Choroid plexus epithelial cell (primary cell): Measurements from ENCODE around the gene TSC2.

Experiments
- DNase-seq: peaks from one replicate; pipeline ENCODE4 v3.0.0-alpha.2; 2010; ENCODE audit warnings: low read depth
- H3K4me3 ChIP-seq: 2 replicates; pipeline ENCODE4 v1.5.1; 2011; ENCODE audit warnings: low read depth, mild to moderate bottlenecking, control low read depth, low read length, moderate library complexity
- TF ChIP-seq, protein P1 (sequence below): conservative IDR thresholded peaks from 2 replicates; pipeline ENCODE4 v1.5.1; 2011; ENCODE audit warnings: low read depth, mild to moderate bottlenecking, control low read depth, inconsistent platforms, low read length, moderate library complexity

Gene TSC2

GRCh38 chr16:2047330-2048115 lies at the start of gene TSC2, which contains the start of gene NTHL1:
Gene TSC2, plus strand, starts transcription at chr16:2047985. Its CDS starts 631 bp downstream, at chr16:2048616.
Gene NTHL1, minus strand, starts transcription at chr16:2047834. Its CDS starts 11 bp downstream, at chr16:2047823.
- peak within 1 kb of the TSS; percentile 80 for H3K4me3 ChIP-seq
- TF ChIP-seq, protein P1, sequence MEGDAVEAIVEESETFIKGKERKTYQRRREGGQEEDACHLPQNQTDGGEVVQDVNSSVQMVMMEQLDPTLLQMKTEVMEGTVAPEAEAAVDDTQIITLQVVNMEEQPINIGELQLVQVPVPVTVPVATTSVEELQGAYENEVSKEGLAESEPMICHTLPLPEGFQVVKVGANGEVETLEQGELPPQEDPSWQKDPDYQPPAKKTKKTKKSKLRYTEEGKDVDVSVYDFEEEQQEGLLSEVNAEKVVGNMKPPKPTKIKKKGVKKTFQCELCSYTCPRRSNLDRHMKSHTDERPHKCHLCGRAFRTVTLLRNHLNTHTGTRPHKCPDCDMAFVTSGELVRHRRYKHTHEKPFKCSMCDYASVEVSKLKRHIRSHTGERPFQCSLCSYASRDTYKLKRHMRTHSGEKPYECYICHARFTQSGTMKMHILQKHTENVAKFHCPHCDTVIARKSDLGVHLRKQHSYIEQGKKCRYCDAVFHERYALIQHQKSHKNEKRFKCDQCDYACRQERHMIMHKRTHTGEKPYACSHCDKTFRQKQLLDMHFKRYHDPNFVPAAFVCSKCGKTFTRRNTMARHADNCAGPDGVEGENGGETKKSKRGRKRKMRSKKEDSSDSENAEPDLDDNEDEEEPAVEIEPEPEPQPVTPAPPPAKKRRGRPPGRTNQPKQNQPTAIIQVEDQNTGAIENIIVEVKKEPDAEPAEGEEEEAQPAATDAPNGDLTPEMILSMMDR = peak; percentile 51
- peak; percentile 97 for DNase-seq

GRCh38 chr16:1998360-1998835 lies 49.4 kb upstream of the TSC2 start:
- no peak for DNase-seq
- no peak overlapping the region for H3K4me3 ChIP-seq
- TF ChIP-seq, protein P1 = no peak

DNA sequence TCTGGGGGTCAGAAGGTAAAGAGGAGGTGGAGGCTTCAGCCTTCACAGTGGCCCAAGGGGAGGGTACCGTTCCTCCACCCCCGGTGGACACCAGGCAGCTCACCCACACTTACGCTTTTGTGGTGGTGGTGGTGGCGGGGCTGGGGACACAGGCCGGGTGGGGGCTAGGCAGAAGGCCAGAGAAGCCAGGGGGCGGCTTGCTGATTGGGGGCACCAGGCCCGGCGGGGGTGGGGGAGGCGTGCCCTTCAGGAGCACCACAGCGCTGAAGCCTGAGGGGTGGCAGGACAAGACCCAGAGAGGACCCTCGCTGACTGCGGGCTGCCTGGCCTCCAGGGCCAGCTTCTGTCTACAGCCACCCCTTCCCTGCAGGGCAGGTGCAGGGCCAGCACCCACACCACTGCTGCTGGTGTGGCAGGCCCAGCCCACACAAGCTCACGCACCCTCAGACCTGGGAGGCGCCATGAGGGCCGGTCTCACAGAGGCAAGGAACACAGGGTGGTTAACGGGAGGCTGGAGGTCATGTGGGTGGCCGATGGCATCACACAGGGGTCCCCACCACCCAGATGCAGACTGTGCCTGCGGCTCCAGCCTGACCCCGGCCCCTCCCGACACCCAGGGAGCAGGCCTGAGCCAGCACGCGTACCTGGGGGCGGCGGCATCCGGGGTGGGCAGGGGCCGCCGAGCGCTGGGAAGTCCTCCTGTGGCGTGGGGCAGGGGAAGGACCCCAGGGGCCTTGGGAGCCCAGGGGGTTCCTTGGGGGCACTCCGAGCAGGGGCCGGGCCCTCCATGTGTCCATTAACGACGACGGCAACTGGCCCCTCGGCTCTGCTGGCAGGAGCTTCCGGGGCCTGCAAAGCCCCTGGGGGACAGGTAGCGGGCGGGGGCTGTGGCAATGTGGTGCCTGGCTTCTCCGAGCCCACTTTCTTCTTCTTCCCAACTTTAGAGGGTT lies 48.7 kb upstream of the TSC2 start:
- no peak overlapping the region for H3K4me3 ChIP-seq
- DNase-seq = no peak
- TF ChIP-seq, protein P1 = no peak

DNA sequence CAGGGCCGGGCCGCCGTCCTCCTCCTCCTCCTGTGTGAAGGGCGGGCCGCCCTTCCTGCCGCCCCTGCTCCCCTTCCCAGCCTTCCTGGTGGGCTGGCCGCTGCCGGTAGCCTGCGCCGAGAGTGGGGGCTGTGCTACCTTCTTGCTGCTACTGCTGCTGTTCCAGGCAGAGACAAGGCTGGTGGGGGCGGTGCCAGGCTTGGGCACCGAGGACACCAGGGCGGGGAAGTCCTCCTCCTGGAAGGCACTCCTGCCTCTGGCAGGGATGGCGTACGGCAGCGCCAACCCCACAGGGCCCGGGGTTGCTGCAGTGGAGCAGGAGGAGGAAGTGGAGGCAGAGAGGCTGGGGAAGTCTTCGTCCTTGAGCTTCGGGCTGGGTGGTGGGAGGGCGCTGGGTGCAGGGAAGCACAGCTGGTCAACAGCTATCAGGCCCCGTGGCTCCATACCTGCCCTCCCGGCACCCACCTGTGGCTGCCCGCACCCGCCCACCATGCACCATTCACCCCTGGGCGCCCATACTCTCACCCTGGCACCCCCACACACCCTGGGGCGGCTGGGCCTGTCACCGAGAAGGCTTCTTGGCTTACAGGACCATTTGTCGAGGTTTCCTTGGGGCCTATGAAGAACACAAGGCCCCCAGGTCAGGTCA lies 47.8 kb upstream of the TSC2 start:
- TF ChIP-seq, protein P1 = no peak
- DNase-seq = no peak
- H3K4me3 ChIP-seq = no peak overlapping the region

DNA sequence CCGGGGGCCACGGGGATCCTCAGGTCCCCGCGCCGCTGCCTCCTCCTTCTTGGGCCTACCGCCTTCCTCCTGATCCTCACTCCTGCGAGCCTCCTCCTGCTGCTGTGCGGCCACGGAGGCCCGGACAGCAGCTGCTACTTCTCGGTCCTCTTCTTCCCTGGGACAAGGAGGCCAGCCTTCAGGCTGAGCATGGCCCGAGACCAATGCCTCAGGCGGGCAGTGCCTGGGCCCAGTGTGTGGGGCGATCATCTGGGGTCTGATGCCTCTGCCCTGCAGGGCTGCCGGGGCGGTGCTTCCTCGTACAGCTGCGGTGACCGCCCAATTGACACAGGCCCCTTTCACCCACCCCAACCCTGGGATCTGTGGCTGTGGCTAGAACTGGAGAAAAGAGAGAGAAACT lies 46.8 kb upstream of the TSC2 start:
- no peak overlapping the region for H3K4me3 ChIP-seq
- DNase-seq = no peak
- TF ChIP-seq, protein P1 = no peak

DNA sequence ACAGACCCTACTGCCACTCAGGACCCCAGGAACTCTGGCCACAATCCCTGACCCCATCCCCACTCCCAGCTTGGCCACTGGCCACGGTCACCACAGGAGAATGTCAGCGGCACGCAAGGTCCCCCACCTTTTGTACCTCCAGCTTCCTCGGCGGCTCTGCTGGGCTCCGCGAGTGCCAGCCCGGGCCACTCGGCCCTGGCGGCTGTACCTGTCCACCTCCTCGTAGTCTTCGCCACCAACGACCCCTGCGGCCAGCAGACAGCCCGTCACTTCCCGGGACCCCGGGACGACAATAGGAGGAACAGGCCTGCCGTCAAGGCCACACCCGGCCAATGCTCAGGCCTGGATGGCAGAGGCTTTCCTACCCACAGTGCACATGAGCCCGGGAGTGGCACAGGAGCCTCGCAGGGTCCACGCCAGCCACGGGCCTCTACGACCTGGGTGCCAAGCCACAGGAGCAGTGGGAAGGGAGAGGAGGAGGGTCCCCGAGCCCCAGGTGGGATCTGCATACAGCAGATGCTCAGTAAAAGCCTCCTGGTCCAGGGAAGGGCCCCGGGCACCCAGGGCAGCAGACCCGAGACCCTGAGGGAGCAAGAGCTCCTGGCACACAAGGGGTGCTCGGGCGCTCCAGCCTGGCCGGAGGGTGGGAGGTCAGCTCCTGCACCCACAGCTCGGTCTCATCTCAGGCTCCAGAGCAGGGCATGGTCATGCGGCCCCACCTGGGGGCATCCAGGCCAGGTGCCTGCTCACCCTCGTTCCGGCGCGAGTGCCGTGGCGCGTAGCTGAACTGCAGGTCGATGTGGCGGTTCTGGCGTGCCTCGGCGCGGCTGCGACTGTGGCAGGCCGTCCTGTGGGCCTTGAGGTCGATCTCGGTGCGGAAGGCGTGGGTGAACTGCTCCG lies 46.1 kb upstream of the TSC2 start:
- DNase-seq = no peak
- no peak overlapping the region for H3K4me3 ChIP-seq

More for the DNA sequence above, 46.1 kb upstream of the TSC2 start:
- TF ChIP-seq, protein P1 = no peak
